Activated B cell treated with CpG ODN at 0.5 μM for 24 hours (primary cell): ENCODE results near the gene WNK2. TPM values are rescaled to one million over a fixed set of nuclear protein-coding genes. Genes with fewer than 3 reads are reported as not detected.
"Not testable (repeated sequence)": the region's sequence is repeated elsewhere in the genome, so short reads cannot be mapped to it uniquely, and the experiment has no call there.

Experiments used
- ATAC-seq: fragments of 200-7000 bp; cut with Tn5 transposase; one replicate; pipeline ENCODE4 v1.10.0; 2021; ENCODE audit warnings: low read depth, mild to moderate bottlenecking, moderate library complexity
- CTCF ChIA-PET: fragments of 350-600 bp; sonication (Branson Sonifier 250); formaldehyde crosslinking; loops from one replicate; lab custom pipeline; 2021; ENCODE audit warnings: antibody characterized with exemption; lab: Charles Lee
- POLR2A ChIA-PET: fragments of 350-600 bp; sonication (Branson Sonifier 250); formaldehyde crosslinking; loops from one replicate; lab custom pipeline; 2021; ENCODE audit warnings: antibody characterized with exemption; lab: Charles Lee
- DNase-seq: peaks from one replicate; pipeline ENCODE4 v3.0.0; 2022
- H3K27ac Mint-ChIP-seq: one replicate; pipeline ENCODE4 v1.8.0; 2020; ENCODE audit warnings: mixed read lengths
- H3K27me3 Mint-ChIP-seq: one replicate; pipeline ENCODE4 v1.8.0; 2021; ENCODE audit warnings: mixed read lengths
- H3K36me3 Mint-ChIP-seq: one replicate; pipeline ENCODE4 v1.8.0; 2021; ENCODE audit warnings: low read depth, mixed read lengths
- H3K4me1 Mint-ChIP-seq: one replicate; pipeline ENCODE4 v1.8.0; 2021; ENCODE audit warnings: mixed read lengths
- H3K4me3 Mint-ChIP-seq: one replicate; pipeline ENCODE4 v1.8.0; 2020; ENCODE audit warnings: mild to moderate bottlenecking, mixed read lengths
- H3K9me3 Mint-ChIP-seq: one replicate; pipeline ENCODE4 v1.8.0; 2020; ENCODE audit warnings: mixed read lengths
- intact Hi-C: fragments of 100-400 bp; cut with micrococcal nuclease; formaldehyde crosslinking; loops from one replicate; pipeline ENCODE4 v1.15.1; 2024
- total RNA-seq: library from RNA; stranded (reverse); gene quantifications from 2 replicates; pipeline ENCODE4 v1.2.3, GENCODE V29; 2022
- TF ChIP-seq, protein P1 (sequence below): fragments of 200-600 bp; IDR thresholded peaks from one replicate; pipeline ENCODE4 v1.8.0; 2022; ENCODE audit warnings: antibody characterized with exemption, mild to moderate bottlenecking

WNK2 gene
- total RNA-seq, 1 donor from 2014 or later = 0.24 TPM

DNA sequence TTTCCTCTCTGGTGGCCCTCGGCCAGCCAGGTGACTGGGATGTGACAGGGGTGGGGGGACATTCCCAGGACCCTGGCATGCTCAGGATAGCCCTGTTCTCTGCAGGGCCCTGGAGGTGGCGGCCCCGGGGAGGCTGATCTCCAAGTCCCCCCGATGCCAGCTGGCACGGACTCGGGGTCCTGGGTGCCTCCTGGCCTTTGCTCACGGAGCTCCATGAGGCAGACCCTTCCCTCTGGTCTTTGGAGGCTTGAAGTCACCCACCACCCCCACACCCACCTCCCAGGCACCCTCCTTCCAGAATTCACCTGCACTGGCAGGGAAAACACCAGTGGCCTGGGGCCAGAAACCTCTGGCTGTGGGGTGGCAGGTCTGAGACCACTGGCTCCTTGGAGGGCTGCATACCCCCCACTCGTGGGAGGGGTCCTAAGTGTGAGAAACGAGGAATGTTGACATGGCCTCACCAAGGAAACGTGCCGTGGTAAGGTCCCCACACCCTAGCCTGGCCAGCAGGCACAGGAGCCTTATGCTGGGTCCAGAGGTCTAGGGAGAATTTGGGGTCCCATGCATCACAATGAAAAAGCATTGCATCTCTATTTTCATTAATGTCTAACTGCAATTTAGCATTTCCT, 136.8 kb downstream of the WNK2 start:
- DNase-seq (no peak), ATAC-seq (no peak)
- no peaks in the 10 kb centered on the region for H3K9me3 Mint-ChIP-seq
- no peaks in the 10 kb centered on the region for H3K36me3 Mint-ChIP-seq
- TF ChIP-seq, protein P1, sequence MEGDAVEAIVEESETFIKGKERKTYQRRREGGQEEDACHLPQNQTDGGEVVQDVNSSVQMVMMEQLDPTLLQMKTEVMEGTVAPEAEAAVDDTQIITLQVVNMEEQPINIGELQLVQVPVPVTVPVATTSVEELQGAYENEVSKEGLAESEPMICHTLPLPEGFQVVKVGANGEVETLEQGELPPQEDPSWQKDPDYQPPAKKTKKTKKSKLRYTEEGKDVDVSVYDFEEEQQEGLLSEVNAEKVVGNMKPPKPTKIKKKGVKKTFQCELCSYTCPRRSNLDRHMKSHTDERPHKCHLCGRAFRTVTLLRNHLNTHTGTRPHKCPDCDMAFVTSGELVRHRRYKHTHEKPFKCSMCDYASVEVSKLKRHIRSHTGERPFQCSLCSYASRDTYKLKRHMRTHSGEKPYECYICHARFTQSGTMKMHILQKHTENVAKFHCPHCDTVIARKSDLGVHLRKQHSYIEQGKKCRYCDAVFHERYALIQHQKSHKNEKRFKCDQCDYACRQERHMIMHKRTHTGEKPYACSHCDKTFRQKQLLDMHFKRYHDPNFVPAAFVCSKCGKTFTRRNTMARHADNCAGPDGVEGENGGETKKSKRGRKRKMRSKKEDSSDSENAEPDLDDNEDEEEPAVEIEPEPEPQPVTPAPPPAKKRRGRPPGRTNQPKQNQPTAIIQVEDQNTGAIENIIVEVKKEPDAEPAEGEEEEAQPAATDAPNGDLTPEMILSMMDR = no peak
- H3K27me3 Mint-ChIP-seq = peaks cover 24% of the 10 kb centered on the region
- intact Hi-C loops = no loop called here
- H3K4me1 Mint-ChIP-seq = no peaks in the 10 kb centered on the region
- no peak overlapping the region for H3K4me3 Mint-ChIP-seq
- ChIA-PET POLR2A (no interaction called here), CTCF (no interaction called here)
- no peak overlapping the region for H3K27ac Mint-ChIP-seq

GRCh38 chr9:93321220-93321610, 137.3 kb downstream of the WNK2 start:
- TF ChIP-seq, protein P1 = no peak
- ChIA-PET CTCF (no interaction called here), POLR2A (no interaction called here)
- ATAC-seq = no peak
- intact Hi-C loops = no loop called here
- Mint-ChIP-seq H3K36me3 (no peaks in the 10 kb centered on the region), H3K4me3 (no peak overlapping the region), H3K9me3 (no peaks in the 10 kb centered on the region), H3K27ac (no peak overlapping the region), H3K4me1 (no peaks in the 10 kb centered on the region), H3K27me3 (peaks cover 24% of the 10 kb centered on the region)
- no peak for DNase-seq

- CTCF ChIA-PET, H3K9me3 Mint-ChIP-seq, H3K27ac Mint-ChIP-seq, H3K4me3 Mint-ChIP-seq, ATAC-seq, POLR2A ChIA-PET, H3K36me3 Mint-ChIP-seq, intact Hi-C loops, DNase-seq, H3K4me1 Mint-ChIP-seq: not testable (repeated sequence)
- peaks cover 20% of the 10 kb centered on the region for H3K27me3 Mint-ChIP-seq
These were observed 139.6 kb downstream of the WNK2 start for GRCh38 chr9:93323446-93323954.

GRCh38 chr9:93324191-93324834, 140.4 kb downstream of the WNK2 start:
- ATAC-seq (no peak), DNase-seq (no peak)
- H3K4me1 Mint-ChIP-seq = no peaks in the 10 kb centered on the region
- ChIA-PET POLR2A (no interaction called here), CTCF (no interaction called here)
- no peaks in the 10 kb centered on the region for H3K9me3 Mint-ChIP-seq
- H3K36me3 Mint-ChIP-seq = no peaks in the 10 kb centered on the region
- TF ChIP-seq, protein P1 = no peak
- H3K27ac Mint-ChIP-seq = no peak overlapping the region
- peaks cover 13% of the 10 kb centered on the region for H3K27me3 Mint-ChIP-seq
- H3K4me3 Mint-ChIP-seq = no peak overlapping the region
- intact Hi-C loops = no loop called here

DNA sequence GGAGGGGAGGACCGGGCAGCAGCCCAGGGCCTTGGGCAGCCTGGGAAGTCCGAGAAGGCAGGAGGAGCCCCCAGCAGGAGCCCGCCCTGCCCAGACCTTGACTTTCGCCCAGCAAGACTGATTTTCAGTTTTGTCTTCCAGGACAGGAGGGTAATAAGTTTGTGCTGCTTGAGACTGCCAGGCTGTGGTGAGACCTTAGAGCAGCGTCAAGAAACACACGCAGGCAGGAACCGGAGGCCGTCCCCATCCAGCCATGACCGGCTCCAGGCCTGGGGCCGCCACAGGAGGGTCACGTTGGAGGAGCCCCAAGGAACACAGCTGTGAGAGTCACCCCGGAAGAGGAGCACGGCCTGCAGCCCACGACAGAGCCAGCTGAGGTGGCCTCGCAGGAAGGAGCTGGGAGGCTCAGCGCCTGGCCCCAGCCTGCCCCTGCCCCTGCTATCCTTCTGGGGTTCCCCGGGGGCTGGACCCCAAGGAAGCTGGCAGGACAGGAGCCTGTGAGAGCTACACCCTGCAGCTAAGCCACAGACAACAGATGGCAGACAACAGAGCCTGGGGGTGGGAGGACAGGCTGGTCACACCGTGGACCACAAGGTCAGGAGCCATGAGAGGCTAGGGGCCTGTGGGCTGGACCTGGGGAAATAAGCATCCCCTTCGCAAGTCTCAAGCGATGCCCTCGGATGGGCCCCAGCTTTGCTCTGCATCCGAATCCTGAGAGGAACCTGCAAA, 141.5 kb downstream of the WNK2 start:
- ChIA-PET POLR2A (no interaction called here), CTCF (no interaction called here)
- Mint-ChIP-seq H3K27me3 (peaks cover 13% of the 10 kb centered on the region), H3K9me3 (no peaks in the 10 kb centered on the region), H3K36me3 (no peaks in the 10 kb centered on the region), H3K27ac (no peak overlapping the region), H3K4me1 (no peaks in the 10 kb centered on the region), H3K4me3 (no peak overlapping the region)
- DNase-seq (no peak), ATAC-seq (no peak)
- TF ChIP-seq, protein P1 = no peak
- intact Hi-C loops = no loop called here
